Cardiac septum (tissue), 1 donor: Measurements from ENCODE around the gene PRDM10. TPM values are rescaled to one million over a fixed set of nuclear protein-coding genes. Genes with fewer than 3 reads are reported as not detected.

Experiments
- DNase-seq: peaks from one replicate; pipeline ENCODE4 v3.0.0-alpha.2; 2020; ENCODE audit warnings: low spot score
- intact Hi-C: fragments of 100-400 bp; cut with DNase I; formaldehyde crosslinking; loops from one replicate; pipeline ENCODE4 v1.14.0; 2022
- total RNA-seq: library from RNA; stranded (reverse); fragmentation: NEBNext Ultra II Directional; extraction: Animal tissue kit (Norgen Biotek cat#: 25700); gene quantifications from one replicate; pipeline ENCODE4 v1.2.1, GENCODE V29; 2021
- donor health status: DM: no; HTN: no; CAD: no.

Gene PRDM10
- total RNA-seq, 1 donor from 2014 or later = 6.7 TPM

DNA sequence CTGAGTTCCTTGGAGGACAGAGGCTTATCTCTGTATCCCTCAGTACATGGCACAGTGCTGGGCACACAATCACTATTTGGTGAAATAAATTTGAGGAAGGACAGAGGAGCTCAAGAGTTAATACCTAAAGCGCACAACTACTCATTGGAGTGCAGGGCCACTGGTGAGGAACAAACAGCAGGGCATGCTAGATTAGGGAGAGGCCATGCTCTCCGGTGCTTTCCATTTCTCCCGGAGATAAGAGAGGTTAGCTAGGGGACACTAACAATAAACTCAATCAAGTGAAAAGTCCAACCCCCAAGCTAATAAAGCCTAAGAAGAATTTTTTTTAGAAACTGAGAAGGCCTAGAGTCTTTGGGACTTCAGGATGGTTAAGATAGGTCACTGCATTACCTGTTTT lies 136.3 kb downstream of the PRDM10 start:
- no peak for DNase-seq
- intact Hi-C loops = no loop called here

DNA sequence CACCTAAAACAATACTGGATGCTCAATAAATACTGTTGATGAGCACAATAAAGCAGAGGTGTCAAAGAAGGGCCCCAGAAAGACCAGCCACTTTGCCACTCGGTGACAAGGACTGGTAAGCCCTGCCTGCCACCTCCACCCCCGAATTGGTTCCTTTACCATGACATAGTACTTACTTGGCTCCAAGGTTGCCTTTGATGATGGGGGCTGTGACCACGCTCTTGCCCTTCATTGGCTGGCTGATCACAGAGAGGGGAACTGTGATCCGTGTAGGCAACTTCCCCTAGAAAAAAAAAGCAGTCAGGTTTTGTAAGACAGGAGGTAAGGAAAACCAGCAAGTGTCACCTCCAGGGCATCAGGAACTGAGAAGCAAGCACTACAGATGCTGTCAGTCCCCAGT lies 136.9 kb downstream of the PRDM10 start:
- intact Hi-C loops = no loop called here
- DNase-seq = no peak

DNA sequence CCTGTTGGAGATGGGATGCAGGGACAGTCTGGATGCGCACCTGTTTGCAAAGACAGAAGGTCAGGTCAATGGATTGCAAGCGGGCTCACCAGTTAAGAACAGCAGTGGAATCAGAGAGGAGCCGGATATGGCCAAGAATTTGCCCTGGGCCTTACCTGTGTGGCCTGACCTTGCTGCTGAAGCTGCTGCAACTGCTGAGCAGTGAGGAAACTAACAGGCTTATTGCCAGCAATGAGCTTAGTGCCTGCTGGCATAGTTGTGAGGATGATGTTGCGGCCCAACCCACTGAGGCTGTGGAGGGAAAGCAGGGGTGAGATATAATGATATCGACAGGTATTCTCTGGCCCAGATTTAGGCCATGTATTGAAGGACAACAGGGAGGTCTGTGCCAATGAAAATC lies 137.8 kb downstream of the PRDM10 start:
- DNase-seq = no peak
- intact Hi-C loops = no loop called here

DNA sequence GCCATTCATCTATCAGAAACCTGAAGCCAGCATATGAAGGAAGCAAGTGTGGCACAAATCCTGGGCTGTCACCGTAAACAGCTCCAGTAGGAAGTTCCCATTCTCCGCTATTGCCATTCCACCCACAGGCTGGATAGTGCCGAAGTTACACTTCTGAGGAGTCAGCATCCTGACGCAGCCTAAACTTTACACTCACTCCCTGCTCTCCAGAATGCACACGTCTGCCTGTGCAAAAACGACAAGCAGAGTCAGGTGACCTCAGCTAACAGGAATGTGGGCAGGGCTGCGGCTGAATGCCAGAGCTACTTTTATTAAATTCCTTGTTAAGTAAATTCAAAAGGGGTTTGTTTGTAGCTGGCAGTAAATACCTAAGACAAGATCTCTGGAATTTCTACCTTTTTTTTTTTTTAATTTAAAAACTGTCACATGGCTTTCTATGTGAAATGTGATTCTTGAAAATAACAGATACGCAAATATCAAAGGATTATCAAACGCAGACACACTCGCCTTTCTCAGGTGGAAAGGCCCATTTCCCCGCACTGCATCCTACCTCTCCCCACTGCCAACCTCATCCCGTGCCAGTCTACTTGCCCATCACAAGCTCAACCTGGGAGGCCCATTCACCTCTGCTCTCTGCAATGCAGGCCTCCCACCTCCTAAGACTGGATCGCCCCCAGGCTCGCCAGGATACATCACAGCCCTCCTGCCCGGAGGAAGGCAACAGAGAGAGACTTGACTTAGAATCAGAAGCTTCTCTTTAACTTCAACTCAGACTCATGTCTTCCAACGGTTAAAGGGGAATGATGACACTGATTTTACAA lies 140.7 kb downstream of the PRDM10 start:
- DNase-seq = no peak
- intact Hi-C loops = no loop called here

DNA sequence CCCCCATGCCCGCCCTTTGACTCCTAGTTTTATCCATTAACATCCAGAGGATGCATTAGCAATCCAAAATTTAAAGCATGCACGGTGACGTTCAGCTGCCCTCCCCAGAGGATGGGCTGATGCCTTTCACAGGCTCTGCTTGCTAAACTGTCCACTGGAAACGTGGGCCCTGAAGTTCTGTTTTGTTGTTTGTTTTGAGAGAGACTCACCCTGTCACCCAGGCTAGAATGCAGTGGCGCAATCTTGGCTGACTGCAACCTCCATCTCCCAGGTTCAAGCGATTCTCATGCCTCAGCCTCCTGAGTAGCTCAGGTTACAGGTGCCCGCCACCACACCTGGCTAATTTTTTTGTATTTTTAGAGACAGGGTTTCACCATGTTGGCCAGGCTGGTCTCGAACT lies 146.6 kb downstream of the PRDM10 start:
- intact Hi-C loops = no loop called here
- DNase-seq = no peak

DNA sequence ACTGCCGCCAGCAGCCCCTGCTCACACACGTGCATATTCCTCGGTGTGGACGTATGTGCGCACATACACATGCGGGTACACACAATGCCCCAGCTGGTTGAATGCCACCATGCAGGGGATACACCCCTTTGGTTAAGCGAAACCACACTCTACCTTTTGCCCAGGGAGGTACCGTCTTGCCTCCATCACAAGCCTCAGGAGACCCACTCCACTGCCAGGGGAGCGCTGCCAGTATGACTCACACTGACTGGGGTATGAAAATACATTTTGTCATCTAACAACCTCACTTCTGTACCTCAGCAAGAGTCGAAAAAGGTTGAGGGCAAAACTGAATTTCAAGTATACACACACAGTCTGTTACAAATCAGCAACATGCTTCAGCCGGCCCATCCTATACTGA lies 147.5 kb downstream of the PRDM10 start:
- no peak for DNase-seq
- intact Hi-C loops = no loop called here

DNA sequence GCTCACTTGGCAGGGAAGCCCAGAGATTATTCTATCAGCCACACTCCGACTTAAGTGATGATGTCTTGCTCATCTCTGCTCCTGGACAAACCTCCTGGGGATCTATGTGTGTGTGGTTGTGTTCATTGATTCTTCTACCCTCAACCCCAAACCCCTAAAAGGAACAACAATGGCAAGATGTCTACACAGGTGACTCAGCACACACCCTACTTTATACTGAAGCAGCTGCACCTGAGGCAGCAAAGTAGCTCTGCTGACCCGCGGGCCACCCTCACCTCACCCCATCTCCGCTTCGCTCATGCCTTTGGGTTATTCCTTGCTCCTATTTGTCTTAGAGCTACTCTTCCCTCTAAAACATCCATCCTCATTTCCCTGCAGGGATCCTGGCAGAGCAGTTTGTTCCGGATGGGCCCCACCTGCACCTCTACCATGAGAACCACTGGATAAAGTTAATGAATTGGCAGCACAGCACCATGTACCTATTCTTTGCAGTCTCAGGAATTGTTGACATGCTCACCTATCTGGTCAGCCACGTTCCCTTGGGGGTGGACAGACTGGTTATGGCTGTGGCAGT lies 148.3 kb downstream of the PRDM10 start:
- intact Hi-C loops = no loop called here
- DNase-seq = no peak

DNA sequence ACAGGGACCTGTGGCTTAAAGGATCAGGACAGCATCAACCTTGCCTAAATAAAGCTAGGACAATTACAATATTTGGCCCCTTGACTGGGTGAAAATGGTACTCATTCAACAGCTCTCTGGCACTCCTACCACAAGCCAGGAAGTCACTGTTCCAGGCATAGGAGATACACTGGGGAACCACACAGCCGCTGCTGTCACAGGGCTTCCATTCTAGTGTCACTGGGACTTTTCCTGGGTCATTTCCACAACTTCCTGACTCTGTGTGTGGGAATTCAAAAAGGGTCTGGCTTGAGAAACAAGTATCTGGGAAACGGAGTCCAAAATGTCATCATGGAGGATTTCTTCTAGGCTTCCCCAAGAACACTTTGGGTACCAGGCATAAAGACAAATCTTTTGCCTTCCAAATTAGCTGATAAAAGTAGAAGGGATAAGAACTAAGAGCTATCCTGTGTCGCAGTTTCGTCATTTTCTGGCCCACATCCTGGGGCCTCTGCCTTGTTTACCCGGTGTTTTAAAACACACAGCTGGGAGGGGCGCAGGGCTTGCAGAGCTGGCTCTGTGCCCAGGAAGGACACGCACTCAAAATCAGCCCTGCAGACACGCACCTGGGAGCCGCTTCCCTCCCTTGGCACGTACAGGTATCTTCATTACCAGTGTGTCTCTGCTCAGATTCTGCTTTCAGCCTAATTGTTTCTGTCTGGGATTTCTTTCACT lies 149.0 kb downstream of the PRDM10 start:
- intact Hi-C loops = no loop called here
- DNase-seq = no peak

DNA sequence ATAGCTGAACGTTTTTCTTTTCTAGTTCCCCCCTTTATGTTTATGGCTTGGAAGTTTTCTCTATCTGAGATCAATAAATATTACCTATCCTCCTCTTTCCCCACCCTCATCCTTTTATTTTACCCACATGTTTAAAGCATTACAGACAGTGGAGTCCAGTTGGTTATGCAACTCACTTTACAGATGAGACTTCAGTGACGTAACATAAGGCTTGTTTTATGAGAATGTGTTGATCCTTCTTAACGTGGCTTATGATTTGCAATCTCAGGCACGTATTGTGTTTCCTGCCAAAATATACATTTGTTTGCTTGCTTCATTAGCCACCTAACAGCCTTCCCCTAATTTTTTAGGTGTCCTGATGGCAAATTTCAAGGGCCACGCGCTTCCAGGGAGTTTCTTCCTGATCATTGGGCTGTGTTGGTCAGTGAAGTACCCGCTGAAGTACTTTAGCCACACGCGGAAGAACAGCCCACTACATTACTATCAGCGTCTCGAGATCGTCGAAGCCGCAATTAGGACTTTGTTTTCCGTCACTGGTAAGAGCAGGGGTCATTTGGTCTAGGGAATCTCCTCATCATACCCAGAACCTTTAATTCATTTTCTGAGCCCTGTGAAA lies 150.4 kb downstream of the PRDM10 start:
- no peak for DNase-seq
- intact Hi-C loops = no loop called here

Other genes starting within 250 kb of the PRDM10 start
- gene TMEM45B, start 187.0 kb downstream of the PRDM10 start, total RNA-seq = 0.11 TPM
- 12.1 TPM for gene NFRKB, start 107.3 kb downstream of the PRDM10 start, total RNA-seq
- gene APLP2, start 67.1 kb upstream of the PRDM10 start, total RNA-seq = 318 TPM
- 0.65 TPM for gene ST14, start 156.9 kb upstream of the PRDM10 start, total RNA-seq